Skeletal muscle tissue (tissue), 4 donors: ENCODE measurements around the gene HERC3. TPM values are rescaled to one million over a fixed set of nuclear protein-coding genes. Genes with fewer than 3 reads are reported as not detected.
A peak's percentile ranks its signal among the peaks of the same experiment; 100 is the strongest.

ENCODE experiments used
- H3K27ac ChIP-seq: one replicate; pipeline ENCODE4 v1.7.0; 2013; ENCODE audit warnings: mild to moderate bottlenecking, low read depth, low read length, inconsistent platforms
- H3K27me3 ChIP-seq, 3 donors: one replicate each; pipeline ENCODE4 v1.7.0; 2013; ENCODE audit warnings: low read length in 3 of 3; ENCODE audit not compliant: control insufficient read depth in 3 of 3, insufficient read depth in 3 of 3
- H3K36me3 ChIP-seq, 3 donors: one replicate each; pipeline ENCODE4 v1.7.0; 2013; ENCODE audit warnings: low read length in 3 of 3; ENCODE audit not compliant: control insufficient read depth in 3 of 3, insufficient read depth in 3 of 3
- H3K4me1 ChIP-seq, 3 donors: one replicate each; pipeline ENCODE4 v1.7.0; 2013; ENCODE audit warnings: low read length in 3 of 3, mild to moderate bottlenecking in 3 of 3; ENCODE audit not compliant: control insufficient read depth in 3 of 3, insufficient read depth in 3 of 3
- H3K4me3 ChIP-seq, 3 donors: one replicate each; pipeline ENCODE4 v1.7.0; 2013; ENCODE audit warnings: low read length in 3 of 3
- H3K9ac ChIP-seq, 3 donors: one replicate each; pipeline ENCODE4 v1.7.0; 2013; ENCODE audit warnings: low read length in 3 of 3, mild to moderate bottlenecking in 3 of 3, moderate library complexity in 2 of 3, low read depth in 1 of 3
- H3K9me3 ChIP-seq, 3 donors: one replicate each; pipeline ENCODE4 v1.7.0; 2013; ENCODE audit warnings: low read length in 3 of 3; ENCODE audit not compliant: control insufficient read depth in 3 of 3
- total RNA-seq: library from RNA; depleted of rRNA; stranded (reverse); fragments of >200 nt; gene quantifications from one replicate; pipeline ENCODE4 v1.2.3, GENCODE V29; 2014
- donor health status: Osteomylitis.

Gene HERC3
- total RNA-seq, 1 donor from 2014 or later, result 16.7 TPM

- H3K27ac ChIP-seq, result no peak overlapping the region
- H3K9me3 ChIP-seq, result no peaks in the 10 kb centered on the region
- H3K4me3 ChIP-seq, result no peak overlapping the region
- no peak overlapping the region for H3K9ac ChIP-seq
- no peaks in the 10 kb centered on the region for H3K27me3 ChIP-seq
- H3K36me3 ChIP-seq, result peaks cover 0 to 4% (median 0%) of the 10 kb centered on the region in 3 donors
- peaks cover 22 to 33% (median 27%) of the 10 kb centered on the region in 3 donors for H3K4me1 ChIP-seq
Observed at GRCh38 chr4:88619971-88620370, 27.7 kb downstream of the HERC3 start.

GRCh38 chr4:88621763-88622327 lies 29.6 kb downstream of the HERC3 start:
- H3K4me3 ChIP-seq, result no peak overlapping the region
- H3K4me1 ChIP-seq, result peaks cover 14 to 25% (median 17%) of the 10 kb centered on the region in 3 donors
- H3K36me3 ChIP-seq, result peaks cover 0 to 4% (median 0%) of the 10 kb centered on the region in 3 donors
- H3K9ac ChIP-seq, result no peak overlapping the region
- no peaks in the 10 kb centered on the region for H3K9me3 ChIP-seq
- H3K27me3 ChIP-seq, result no peaks in the 10 kb centered on the region
- H3K27ac ChIP-seq, result no peak overlapping the region

GRCh38 chr4:88623097-88623496 lies 30.8 kb downstream of the HERC3 start:
- Histone ChIP-seq H3K4me3 (no peak overlapping the region), H3K27me3 (no peaks in the 10 kb centered on the region), H3K4me1 (peaks cover 13 to 18% (median 14%) of the 10 kb centered on the region in 3 donors), H3K36me3 (peaks cover 0 to 4% (median 0%) of the 10 kb centered on the region in 3 donors), H3K9ac (no peak overlapping the region), H3K27ac (no peak overlapping the region), H3K9me3 (no peaks in the 10 kb centered on the region)

- Histone ChIP-seq H3K9ac (no peak overlapping the region), H3K27ac (no peak overlapping the region), H3K9me3 (no peaks in the 10 kb centered on the region), H3K36me3 (peaks cover 0 to 4% (median 0%) of the 10 kb centered on the region in 3 donors), H3K27me3 (no peaks in the 10 kb centered on the region), H3K4me1 (peaks cover 0 to 5% (median 0%) of the 10 kb centered on the region in 3 donors), H3K4me3 (no peak overlapping the region)
Observed at GRCh38 chr4:88628746-88629145, 36.5 kb downstream of the HERC3 start.

GRCh38 chr4:88629826-88630225 lies 37.5 kb downstream of the HERC3 start:
- no peak overlapping the region for H3K4me3 ChIP-seq
- no peaks in the 10 kb centered on the region for H3K36me3 ChIP-seq
- H3K27me3 ChIP-seq, result no peaks in the 10 kb centered on the region
- H3K9ac ChIP-seq, result peak overlapping the region in 1 of 3 donors; percentile 5
- peaks cover 0 to 5% (median 0%) of the 10 kb centered on the region in 3 donors for H3K4me1 ChIP-seq
- no peaks in the 10 kb centered on the region for H3K9me3 ChIP-seq
- H3K27ac ChIP-seq, result no peak overlapping the region

- Histone ChIP-seq H3K4me3 (no peak overlapping the region), H3K9ac (no peak overlapping the region), H3K27me3 (no peaks in the 10 kb centered on the region), H3K9me3 (no peaks in the 10 kb centered on the region), H3K27ac (no peak overlapping the region), H3K4me1 (peaks cover 0 to 5% (median 0%) of the 10 kb centered on the region in 3 donors), H3K36me3 (no peaks in the 10 kb centered on the region)
Observed at GRCh38 chr4:88630756-88631155, 38.5 kb downstream of the HERC3 start.

- H3K36me3 ChIP-seq, result no peaks in the 10 kb centered on the region
- no peak overlapping the region for H3K27ac ChIP-seq
- H3K27me3 ChIP-seq, result no peaks in the 10 kb centered on the region
- H3K9me3 ChIP-seq, result no peaks in the 10 kb centered on the region
- H3K4me1 ChIP-seq, result peaks cover 0 to under 1% (median 0%) of the 10 kb centered on the region in 3 donors
- no peak overlapping the region for H3K9ac ChIP-seq
- H3K4me3 ChIP-seq, result no peak overlapping the region
Observed at GRCh38 chr4:88643932-88644331, 51.7 kb downstream of the HERC3 start.

- Histone ChIP-seq H3K27me3 (no peaks in the 10 kb centered on the region), H3K9me3 (no peaks in the 10 kb centered on the region), H3K9ac (no peak overlapping the region), H3K4me3 (no peak overlapping the region), H3K4me1 (peaks cover 4 to 8% (median 4%) of the 10 kb centered on the region in 3 donors), H3K36me3 (no peaks in the 10 kb centered on the region), H3K27ac (no peak overlapping the region)
Observed at GRCh38 chr4:88645994-88646393, 53.7 kb downstream of the HERC3 start.

- Histone ChIP-seq H3K36me3 (no peaks in the 10 kb centered on the region), H3K27me3 (no peaks in the 10 kb centered on the region), H3K9me3 (no peaks in the 10 kb centered on the region), H3K4me1 (peaks cover 4 to 8% (median 4%) of the 10 kb centered on the region in 3 donors), H3K9ac (no peak overlapping the region), H3K27ac (no peak overlapping the region), H3K4me3 (no peak overlapping the region)
Observed at GRCh38 chr4:88646528-88647280, 54.4 kb downstream of the HERC3 start.

GRCh38 chr4:88649716-88650115 lies 57.4 kb downstream of the HERC3 start:
- no peak overlapping the region for H3K4me3 ChIP-seq
- no peaks in the 10 kb centered on the region for H3K27me3 ChIP-seq
- peaks cover 4 to 8% (median 4%) of the 10 kb centered on the region in 3 donors for H3K4me1 ChIP-seq
- peak overlapping the region in 1 of 3 donors; percentile 8 for H3K9ac ChIP-seq
- peaks cover 2 to 12% (median 3%) of the 10 kb centered on the region in 3 donors for H3K36me3 ChIP-seq
- H3K27ac ChIP-seq, result no peak overlapping the region
- no peaks in the 10 kb centered on the region for H3K9me3 ChIP-seq
